Lower lobe of right lung (tissue), 2 donors: Measurements from ENCODE around the gene SLC9A9. TPM values are rescaled to one million over a fixed set of nuclear protein-coding genes. Genes with fewer than 3 reads are reported as not detected.

Experiments used
- ATAC-seq, 2 donors: fragments of 200-7000 bp; cut with Tn5 transposase; one replicate each; pipeline ENCODE4 v1.9.1; 2020 to 2022; ENCODE audit warnings: mild to moderate bottlenecking in 2 of 2, moderate library complexity in 2 of 2
- DNase-seq: peaks from one replicate; pipeline ENCODE4 v3.0.0-alpha.2; 2020
- H3K27ac ChIP-seq: fragments of 200-600 bp; one replicate; pipeline ENCODE4 v1.8.0; 2022
- H3K27me3 ChIP-seq: fragments of 200-600 bp; one replicate; pipeline ENCODE4 v1.8.0; 2022; ENCODE audit warnings: low read depth
- H3K36me3 ChIP-seq: fragments of 200-600 bp; one replicate; pipeline ENCODE4 v1.8.0; 2022; ENCODE audit warnings: mild to moderate bottlenecking
- H3K4me1 ChIP-seq: fragments of 200-600 bp; one replicate; pipeline ENCODE4 v1.8.0; 2022
- H3K4me3 ChIP-seq: fragments of 200-600 bp; one replicate; pipeline ENCODE4 v1.8.0; 2022; ENCODE audit warnings: mild to moderate bottlenecking
- H3K9me3 ChIP-seq: fragments of 200-600 bp; one replicate; pipeline ENCODE4 v1.8.0; 2022
- intact Hi-C: fragments of 100-400 bp; cut with DNase I; formaldehyde crosslinking; loops from one replicate; pipeline ENCODE4 v1.11.0; 2022
- total RNA-seq: library from RNA; stranded (reverse); fragmentation: NEBNext Ultra II Directional; extraction: Animal tissue kit (Norgen Biotek cat#: 25700); gene quantifications from one replicate; pipeline ENCODE4 v1.2.1, GENCODE V29; 2021
- TF ChIP-seq, protein P1 (sequence below): fragments of 200-600 bp; IDR thresholded peaks from one replicate; pipeline ENCODE4 v1.8.0; 2022; ENCODE audit warnings: antibody characterized with exemption, mild to moderate bottlenecking
- donor health status: DM: no; HTN: yes; CAD: no; lungs with severe emphysema.

The SLC9A9 gene
- total RNA-seq, 1 donor from 2014 or later = 15.6 TPM

DNA sequence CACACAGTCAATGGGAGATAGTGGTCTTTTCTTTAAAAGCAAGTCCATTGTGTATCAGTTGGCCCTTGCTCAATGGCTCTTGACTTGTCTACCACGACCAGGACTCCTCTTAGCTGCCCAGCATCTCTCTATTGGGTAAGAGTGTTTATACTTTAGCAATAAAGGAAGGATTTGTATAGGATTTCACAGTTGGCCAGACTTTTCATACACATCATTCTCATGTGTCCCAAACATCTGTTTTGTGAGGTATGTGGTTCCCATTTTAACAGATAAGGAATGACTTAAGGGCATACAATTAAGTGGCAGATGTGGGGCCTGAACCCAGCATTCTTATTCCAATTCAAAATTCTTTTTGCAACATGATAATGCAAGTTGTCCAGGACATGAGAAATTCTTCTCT lies 537.2 kb downstream of the SLC9A9 start:
- TF ChIP-seq, protein P1, sequence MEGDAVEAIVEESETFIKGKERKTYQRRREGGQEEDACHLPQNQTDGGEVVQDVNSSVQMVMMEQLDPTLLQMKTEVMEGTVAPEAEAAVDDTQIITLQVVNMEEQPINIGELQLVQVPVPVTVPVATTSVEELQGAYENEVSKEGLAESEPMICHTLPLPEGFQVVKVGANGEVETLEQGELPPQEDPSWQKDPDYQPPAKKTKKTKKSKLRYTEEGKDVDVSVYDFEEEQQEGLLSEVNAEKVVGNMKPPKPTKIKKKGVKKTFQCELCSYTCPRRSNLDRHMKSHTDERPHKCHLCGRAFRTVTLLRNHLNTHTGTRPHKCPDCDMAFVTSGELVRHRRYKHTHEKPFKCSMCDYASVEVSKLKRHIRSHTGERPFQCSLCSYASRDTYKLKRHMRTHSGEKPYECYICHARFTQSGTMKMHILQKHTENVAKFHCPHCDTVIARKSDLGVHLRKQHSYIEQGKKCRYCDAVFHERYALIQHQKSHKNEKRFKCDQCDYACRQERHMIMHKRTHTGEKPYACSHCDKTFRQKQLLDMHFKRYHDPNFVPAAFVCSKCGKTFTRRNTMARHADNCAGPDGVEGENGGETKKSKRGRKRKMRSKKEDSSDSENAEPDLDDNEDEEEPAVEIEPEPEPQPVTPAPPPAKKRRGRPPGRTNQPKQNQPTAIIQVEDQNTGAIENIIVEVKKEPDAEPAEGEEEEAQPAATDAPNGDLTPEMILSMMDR = no peak
- Histone ChIP-seq H3K36me3 (no peaks in the 10 kb centered on the region), H3K27ac (no peak overlapping the region), H3K4me3 (no peak overlapping the region), H3K9me3 (no peaks in the 10 kb centered on the region), H3K4me1 (no peaks in the 10 kb centered on the region), H3K27me3 (no peaks in the 10 kb centered on the region)
- DNase-seq (no peak), ATAC-seq (no peak)
- intact Hi-C loops = no loop called here

DNA sequence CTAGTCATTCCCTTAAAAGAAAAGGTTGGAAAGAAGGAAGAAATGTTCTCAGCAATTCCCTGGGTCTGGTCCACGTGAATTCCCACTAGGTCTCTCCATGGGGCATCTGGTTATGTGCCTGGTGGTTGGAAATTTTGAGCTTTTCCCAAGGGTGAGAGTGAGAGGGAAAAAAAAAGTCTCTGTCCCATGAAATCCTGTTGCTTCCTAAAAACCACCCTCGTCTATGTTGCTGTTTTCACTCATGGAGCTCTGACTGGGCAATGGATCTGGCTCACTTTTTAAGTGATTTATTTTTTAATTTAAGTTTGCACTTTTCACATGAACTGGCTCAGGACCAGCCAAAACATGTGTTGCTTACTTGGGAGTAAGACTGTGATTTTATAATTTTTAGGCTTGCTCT lies 538.6 kb downstream of the SLC9A9 start:
- Histone ChIP-seq H3K4me1 (no peaks in the 10 kb centered on the region), H3K27me3 (no peaks in the 10 kb centered on the region), H3K27ac (no peak overlapping the region), H3K4me3 (no peak overlapping the region), H3K36me3 (no peaks in the 10 kb centered on the region), H3K9me3 (no peaks in the 10 kb centered on the region)
- intact Hi-C loops = no loop called here
- DNase-seq (no peak), ATAC-seq (no peak)
- TF ChIP-seq, protein P1 = no peak

DNA sequence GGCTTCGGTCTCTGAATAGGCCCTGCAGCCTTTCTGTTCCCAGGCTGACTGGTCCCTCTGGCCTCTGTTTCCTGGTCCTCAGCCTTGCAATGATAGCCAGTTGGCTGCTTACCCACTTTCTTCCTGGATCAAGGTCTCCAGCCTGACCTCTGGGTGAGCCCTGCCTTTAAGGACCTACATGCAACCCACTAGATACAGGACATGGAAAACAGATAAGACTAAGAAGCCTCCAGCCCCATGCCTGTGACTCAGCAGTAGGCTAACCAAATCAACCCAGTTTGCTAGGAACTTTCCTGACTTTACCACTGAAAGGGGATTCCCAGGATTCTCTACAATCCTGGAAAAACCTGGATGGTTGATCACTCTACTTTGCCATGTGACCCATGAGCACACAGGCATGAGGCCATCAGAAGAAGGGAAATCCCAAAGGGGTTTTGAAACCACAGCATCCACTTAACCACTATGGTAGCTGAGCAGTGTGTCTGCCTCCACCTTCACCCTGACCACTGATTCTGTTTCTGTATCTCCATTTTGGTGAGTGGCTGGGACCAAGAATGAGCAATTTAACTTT lies 540.6 kb downstream of the SLC9A9 start:
- Histone ChIP-seq H3K9me3 (no peaks in the 10 kb centered on the region), H3K27me3 (no peaks in the 10 kb centered on the region), H3K4me1 (peaks cover 7% of the 10 kb centered on the region), H3K4me3 (no peak overlapping the region), H3K36me3 (no peaks in the 10 kb centered on the region), H3K27ac (no peak overlapping the region)
- intact Hi-C loops = no loop called here
- TF ChIP-seq, protein P1 = no peak
- DNase-seq (no peak), ATAC-seq (peak; percentile 14 to 32)

DNA sequence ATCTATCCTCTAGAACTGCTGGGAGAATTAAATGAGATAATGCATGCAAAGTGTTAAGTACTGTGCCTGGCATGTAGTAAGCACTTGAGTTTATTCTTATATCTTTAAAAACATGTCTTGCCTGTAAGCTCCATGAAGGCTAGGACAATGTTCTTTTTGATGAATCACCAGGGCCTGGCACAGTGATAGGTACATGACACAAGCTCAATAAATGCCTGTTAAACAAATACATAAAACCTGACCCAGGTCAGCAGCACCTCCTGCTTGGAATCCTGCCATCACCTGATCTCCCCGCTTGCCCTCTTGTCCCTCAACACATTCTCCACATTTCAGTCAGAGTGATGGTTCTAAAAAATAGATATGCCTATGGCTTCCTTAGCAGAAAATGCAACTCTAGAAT lies 541.9 kb downstream of the SLC9A9 start:
- Histone ChIP-seq H3K4me3 (no peak overlapping the region), H3K27ac (no peak overlapping the region), H3K27me3 (no peaks in the 10 kb centered on the region), H3K4me1 (peaks cover 11% of the 10 kb centered on the region), H3K36me3 (no peaks in the 10 kb centered on the region), H3K9me3 (no peaks in the 10 kb centered on the region)
- TF ChIP-seq, protein P1 = no peak
- intact Hi-C loops = no loop called here
- ATAC-seq = no peak
- DNase-seq = no peak

DNA sequence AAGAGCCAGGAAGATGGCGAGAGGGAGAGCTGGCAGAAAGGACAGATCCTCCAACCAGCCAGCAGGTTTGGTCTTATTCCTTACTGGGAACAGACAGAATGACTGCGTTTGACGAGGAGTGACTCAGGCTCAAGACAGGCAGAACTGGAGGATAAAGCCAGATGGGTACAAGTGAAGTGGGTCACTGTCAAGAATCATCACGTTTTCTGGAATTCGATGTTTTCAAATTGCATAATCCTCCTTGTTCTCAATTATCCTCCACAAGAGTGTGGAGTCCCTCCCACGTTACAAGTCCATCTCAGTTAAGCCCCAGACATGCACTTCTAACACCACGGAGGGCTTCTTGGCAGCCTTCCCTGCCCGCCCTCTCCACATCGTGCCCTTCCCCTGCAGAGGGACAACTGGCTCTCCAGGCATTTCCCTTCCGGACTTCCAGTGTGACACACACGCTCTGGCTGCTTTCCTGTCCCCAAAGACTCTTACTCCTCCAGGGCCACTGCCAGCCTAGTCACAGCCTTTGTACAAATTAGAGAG lies 545.6 kb downstream of the SLC9A9 start:
- TF ChIP-seq, protein P1 = no peak
- Histone ChIP-seq H3K27me3 (no peaks in the 10 kb centered on the region), H3K27ac (peak overlapping the region; percentile 32), H3K9me3 (no peaks in the 10 kb centered on the region), H3K4me1 (peaks cover 11% of the 10 kb centered on the region), H3K4me3 (no peak overlapping the region), H3K36me3 (no peaks in the 10 kb centered on the region)
- intact Hi-C loops = no loop called here
- DNase-seq (peak; percentile 48), ATAC-seq (peak; percentile 52 to 71)
